Activated T-cell treated with anti-CD3 and anti-CD28 coated beads, Interleukin-2, amount 50 U/mL, for 72 hours (primary cell): ENCODE measurements around the gene DSG3. TPM values are rescaled to one million over a fixed set of nuclear protein-coding genes. Genes with fewer than 3 reads are reported as not detected.

Source experiments
- ATAC-seq, 2 donors: fragments of 150-1000 bp; cut with Tn5 transposase; replicated peaks in 1 of 2; 2 replicates each; pipeline ENCODE4 v1.10.0; 2021; ENCODE audit warnings: moderate library complexity in 2 of 2, mild to moderate bottlenecking in 1 of 2
- DNase-seq, 2 donors: peaks; one replicate each; pipeline ENCODE4 v3.0.0; 2021 to 2022; ENCODE audit warnings: mixed read lengths in 1 of 2
- H3K27ac Mint-ChIP-seq: one replicate; pipeline ENCODE4 v1.8.0; 2022; ENCODE audit warnings: mild to moderate bottlenecking, moderate library complexity, mixed read lengths
- H3K27me3 Mint-ChIP-seq: one replicate; pipeline ENCODE4 v1.8.0; 2022; ENCODE audit warnings: low read depth, mixed read lengths
- H3K36me3 Mint-ChIP-seq, 2 donors: one replicate each; pipeline ENCODE4 v1.8.0; 2022; ENCODE audit warnings: mixed read lengths in 2 of 2, mild to moderate bottlenecking in 1 of 2; ENCODE audit not compliant: insufficient read depth in 2 of 2
- H3K4me1 Mint-ChIP-seq: one replicate; pipeline ENCODE4 v1.8.0; 2022; ENCODE audit warnings: low read depth, mixed read lengths
- H3K4me3 Mint-ChIP-seq, 2 donors: one replicate each; pipeline ENCODE4 v1.8.0; 2022; ENCODE audit warnings: mild to moderate bottlenecking in 2 of 2, mixed read lengths in 2 of 2, moderate library complexity in 2 of 2
- H3K9me3 Mint-ChIP-seq, 2 donors: one replicate each; pipeline ENCODE4 v1.8.0; 2022; ENCODE audit warnings: mixed read lengths in 2 of 2
- total RNA-seq, 2 donors: library from RNA; stranded (reverse); gene quantifications; one replicate each; pipeline ENCODE4 v1.2.3, GENCODE V29; 2022

The DSG3 gene
- not detected for total RNA-seq

- Mint-ChIP-seq H3K27me3 (no peaks in the 10 kb centered on the region), H3K9me3 (peaks cover 0 to 1% of the 10 kb centered on the region in 2 donors), H3K4me3 (no peak within 1 kb of the TSS), H3K27ac (no peak within 1 kb of the TSS), H3K4me1 (no peaks in the 10 kb centered on the region), H3K36me3 (no peaks in the 10 kb centered on the region)
- ATAC-seq (no peak), DNase-seq (no peak)
Measured at GRCh38 chr18:31447530-31448191, at the start of gene DSG3. TSS of gene DSG3 (plus strand) at chr18:31447741. CDS start at chr18:31447878, 137 bp downstream.

GRCh38 chr18:31398191-31398590 lies 49.4 kb upstream of the DSG3 start:
- H3K27ac Mint-ChIP-seq, result no peak overlapping the region
- ATAC-seq (no peak), DNase-seq (no peak)
- H3K9me3 Mint-ChIP-seq, result no peaks in the 10 kb centered on the region
- H3K4me3 Mint-ChIP-seq, result no peak overlapping the region
- no peaks in the 10 kb centered on the region for H3K27me3 Mint-ChIP-seq
- H3K36me3 Mint-ChIP-seq, result no peaks in the 10 kb centered on the region
- H3K4me1 Mint-ChIP-seq, result no peaks in the 10 kb centered on the region

DNA sequence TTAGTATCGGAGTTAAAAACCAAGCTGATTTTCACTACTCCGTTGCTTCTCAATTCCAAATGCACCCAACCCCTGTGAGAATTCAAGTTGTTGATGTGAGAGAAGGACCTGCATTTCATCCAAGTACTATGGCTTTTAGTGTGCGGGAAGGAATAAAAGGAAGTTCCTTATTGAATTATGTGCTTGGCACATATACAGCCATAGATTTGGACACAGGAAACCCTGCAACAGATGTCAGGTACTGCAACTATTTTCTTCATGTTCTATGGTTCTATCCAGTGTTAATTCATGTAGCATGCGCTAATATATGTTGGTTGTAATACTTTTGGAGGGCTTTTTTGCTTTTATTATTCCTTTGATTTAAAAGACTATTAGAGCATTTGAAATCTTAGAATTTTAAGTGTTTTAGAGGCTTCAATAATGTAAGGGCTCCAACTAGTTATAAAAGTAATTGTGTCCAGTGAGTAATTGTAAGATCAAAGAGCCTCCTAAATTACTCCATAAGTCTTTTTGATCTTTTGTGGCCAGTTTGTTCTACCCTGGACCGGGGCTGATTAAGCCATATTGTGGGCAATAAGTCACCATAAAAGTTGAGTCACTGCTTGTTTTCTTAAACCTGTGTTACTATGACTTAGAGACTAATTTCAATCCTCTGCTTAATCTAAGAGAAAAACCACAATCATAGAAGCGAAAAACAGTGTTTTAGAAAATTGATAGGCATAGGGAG lies 48.1 kb upstream of the DSG3 start:
- DNase-seq, result no peak
- no peak overlapping the region for H3K27ac Mint-ChIP-seq
- H3K27me3 Mint-ChIP-seq, result no peaks in the 10 kb centered on the region
- ATAC-seq, result no peak
- H3K4me3 Mint-ChIP-seq, result no peak overlapping the region
- H3K9me3 Mint-ChIP-seq, result no peaks in the 10 kb centered on the region
- H3K36me3 Mint-ChIP-seq, result no peaks in the 10 kb centered on the region
- H3K4me1 Mint-ChIP-seq, result no peaks in the 10 kb centered on the region

- no peaks in the 10 kb centered on the region for H3K36me3 Mint-ChIP-seq
- no peak for ATAC-seq
- no peak overlapping the region for H3K4me3 Mint-ChIP-seq
- DNase-seq, result no peak
- H3K27ac Mint-ChIP-seq, result no peak overlapping the region
- H3K9me3 Mint-ChIP-seq, result no peaks in the 10 kb centered on the region
- no peaks in the 10 kb centered on the region for H3K4me1 Mint-ChIP-seq
- H3K27me3 Mint-ChIP-seq, result no peaks in the 10 kb centered on the region
Measured at GRCh38 chr18:31401156-31402025, 46.1 kb upstream of the DSG3 start.

DNA sequence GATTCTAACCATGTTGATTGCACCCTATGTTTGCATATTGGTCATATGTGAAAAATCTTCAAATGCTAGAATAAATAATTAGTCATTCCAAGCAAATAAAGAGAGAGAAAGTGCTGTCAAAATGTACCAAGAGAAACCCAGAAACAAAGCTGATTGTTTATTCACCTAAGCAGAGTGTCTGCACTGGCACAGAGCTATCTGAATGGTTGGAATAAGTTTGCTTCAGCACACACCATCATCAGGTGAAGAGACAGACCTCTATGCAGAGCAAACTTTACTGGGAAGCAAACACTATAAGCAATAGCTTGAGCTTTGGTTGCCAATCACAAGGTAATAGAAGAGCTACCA lies 45.5 kb upstream of the DSG3 start:
- Mint-ChIP-seq H3K27ac (no peak overlapping the region), H3K36me3 (no peaks in the 10 kb centered on the region), H3K27me3 (no peaks in the 10 kb centered on the region), H3K4me1 (peaks cover under 1% of the 10 kb centered on the region), H3K4me3 (no peak overlapping the region), H3K9me3 (peaks cover 1 to 2% of the 10 kb centered on the region in 2 donors)
- ATAC-seq, result no peak
- no peak for DNase-seq

GRCh38 chr18:31403409-31403808 lies 44.1 kb upstream of the DSG3 start:
- H3K36me3 Mint-ChIP-seq, result no peaks in the 10 kb centered on the region
- no peaks in the 10 kb centered on the region for H3K27me3 Mint-ChIP-seq
- no peak for DNase-seq
- no peak overlapping the region for H3K27ac Mint-ChIP-seq
- no peak overlapping the region for H3K4me3 Mint-ChIP-seq
- peaks cover 5% of the 10 kb centered on the region for H3K4me1 Mint-ChIP-seq
- no peak for ATAC-seq
- peaks cover 3% of the 10 kb centered on the region in 2 donors for H3K9me3 Mint-ChIP-seq

DNA sequence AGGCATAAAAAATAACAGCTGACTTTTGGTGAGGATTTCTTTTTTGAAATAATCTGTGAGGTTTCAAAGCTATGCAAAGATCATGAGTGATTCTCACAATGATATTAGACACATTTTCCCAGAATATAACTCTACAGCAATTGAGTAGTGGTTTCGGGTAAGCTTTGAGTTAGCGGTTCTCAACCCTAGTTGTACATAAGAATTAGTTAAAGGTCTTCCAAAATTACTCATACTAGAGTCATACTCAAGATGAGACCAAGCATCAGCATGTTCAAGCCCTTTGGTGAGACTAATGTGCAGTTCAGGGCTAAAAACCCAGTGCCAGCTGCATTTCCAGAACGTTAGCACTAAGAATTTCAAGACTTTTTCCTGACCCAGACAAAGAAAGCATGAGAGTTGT lies 39.9 kb upstream of the DSG3 start:
- no peaks in the 10 kb centered on the region for H3K36me3 Mint-ChIP-seq
- H3K4me1 Mint-ChIP-seq, result peaks cover 5% of the 10 kb centered on the region
- no peak overlapping the region for H3K4me3 Mint-ChIP-seq
- peaks cover 3% of the 10 kb centered on the region in 2 donors for H3K9me3 Mint-ChIP-seq
- ATAC-seq (no peak), DNase-seq (no peak)
- H3K27me3 Mint-ChIP-seq, result no peaks in the 10 kb centered on the region
- no peak overlapping the region for H3K27ac Mint-ChIP-seq

- DNase-seq (no peak), ATAC-seq (no peak)
- Mint-ChIP-seq H3K4me1 (peaks cover 5% of the 10 kb centered on the region), H3K36me3 (no peaks in the 10 kb centered on the region), H3K27ac (no peak overlapping the region), H3K27me3 (no peaks in the 10 kb centered on the region), H3K9me3 (peaks cover 3% of the 10 kb centered on the region in 2 donors), H3K4me3 (no peak overlapping the region)
Measured at GRCh38 chr18:31409276-31409675, 38.3 kb upstream of the DSG3 start.

DNA sequence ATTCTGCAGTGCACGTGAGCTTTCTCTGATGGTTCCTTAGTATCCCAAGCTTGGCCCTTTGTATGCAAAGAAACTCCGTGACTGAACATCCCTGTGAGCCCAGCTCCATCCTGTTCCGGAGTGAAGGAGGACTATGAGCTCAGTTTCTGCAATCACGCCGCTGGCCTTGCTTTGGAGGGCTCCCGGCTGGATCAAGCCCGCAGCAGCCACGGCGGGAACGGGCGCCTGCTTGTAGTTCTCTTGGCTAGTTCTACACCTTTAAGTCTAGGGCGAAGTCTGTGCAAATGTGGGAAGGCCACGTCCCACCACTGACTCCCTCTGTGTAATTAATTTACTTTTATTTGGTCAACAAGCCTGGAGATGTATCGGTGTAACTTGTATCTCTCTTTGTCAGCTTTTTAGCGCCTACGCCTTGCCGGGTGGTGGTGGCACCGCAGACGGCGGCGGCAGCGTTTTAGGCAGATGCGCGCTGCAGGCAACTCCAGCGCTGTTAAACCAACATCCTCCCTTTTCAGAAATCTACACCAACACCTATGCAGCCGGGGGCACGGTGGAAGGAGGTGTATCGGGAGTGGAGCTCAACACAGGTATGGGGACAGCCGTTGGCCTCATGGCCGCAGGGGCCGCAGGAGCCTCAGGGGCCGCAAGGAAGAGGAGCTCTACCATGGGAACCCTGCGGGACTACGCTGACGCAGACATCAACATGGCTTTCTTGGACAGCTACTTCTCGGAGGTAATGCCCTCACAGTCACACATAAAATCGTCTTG lies 36.6 kb upstream of the DSG3 start:
- Mint-ChIP-seq H3K9me3 (peaks cover 3% of the 10 kb centered on the region in 2 donors), H3K4me1 (peaks cover 5% of the 10 kb centered on the region), H3K4me3 (no peak overlapping the region)

DNA sequence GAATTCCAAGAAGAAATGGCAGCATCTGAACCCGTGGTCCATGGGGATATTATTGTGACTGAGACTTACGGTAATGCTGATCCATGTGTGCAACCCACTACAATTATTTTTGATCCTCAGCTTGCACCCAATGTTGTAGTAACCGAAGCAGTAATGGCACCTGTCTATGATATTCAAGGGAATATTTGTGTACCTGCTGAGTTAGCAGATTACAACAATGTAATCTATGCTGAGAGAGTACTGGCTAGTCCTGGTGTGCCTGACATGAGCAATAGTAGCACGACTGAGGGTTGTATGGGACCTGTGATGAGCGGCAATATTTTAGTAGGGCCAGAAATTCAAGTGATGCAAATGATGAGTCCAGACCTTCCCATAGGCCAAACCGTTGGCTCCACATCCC lies 34.4 kb upstream of the DSG3 start:
- Mint-ChIP-seq H3K36me3 (no peaks in the 10 kb centered on the region), H3K9me3 (peaks cover 0 to 3% of the 10 kb centered on the region in 2 donors), H3K27me3 (no peaks in the 10 kb centered on the region), H3K4me1 (no peaks in the 10 kb centered on the region), H3K27ac (no peak overlapping the region), H3K4me3 (no peak overlapping the region)
- no peak for DNase-seq
- ATAC-seq, result no peak

More for the DNA sequence above, 36.6 kb upstream of the DSG3 start:
- Mint-ChIP-seq H3K36me3 (no peaks in the 10 kb centered on the region), H3K27ac (no peak overlapping the region), H3K27me3 (no peaks in the 10 kb centered on the region)
- ATAC-seq (no peak), DNase-seq (no peak)

DNA sequence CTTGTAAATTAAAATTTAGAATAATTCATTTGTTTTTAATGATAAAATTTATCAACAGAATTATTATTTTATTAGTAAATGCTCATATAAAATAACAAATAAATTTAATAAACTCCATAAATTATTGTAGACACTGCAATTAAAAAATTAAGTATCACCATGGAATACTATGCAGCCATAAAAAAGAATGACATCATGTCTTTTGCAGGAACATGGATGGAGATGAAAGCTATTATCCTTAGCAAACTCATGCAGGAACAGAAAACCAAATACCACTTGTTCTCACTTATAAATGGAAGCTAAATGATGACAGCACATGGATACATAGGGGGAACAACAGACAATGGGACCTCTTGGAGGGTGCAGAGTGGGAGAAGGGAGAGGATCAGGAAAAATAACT lies 29.7 kb upstream of the DSG3 start:
- DNase-seq (no peak), ATAC-seq (no peak)
- Mint-ChIP-seq H3K27me3 (no peaks in the 10 kb centered on the region), H3K36me3 (no peaks in the 10 kb centered on the region), H3K4me3 (no peak overlapping the region), H3K27ac (no peak overlapping the region), H3K4me1 (no peaks in the 10 kb centered on the region), H3K9me3 (peaks cover 0 to 3% of the 10 kb centered on the region in 2 donors)

- Mint-ChIP-seq H3K27me3 (no peaks in the 10 kb centered on the region), H3K4me1 (no peaks in the 10 kb centered on the region), H3K36me3 (no peaks in the 10 kb centered on the region), H3K4me3 (no peak overlapping the region), H3K9me3 (peaks cover 0 to 3% of the 10 kb centered on the region in 2 donors), H3K27ac (no peak overlapping the region)
- DNase-seq, result no peak
- ATAC-seq, result no peak
Measured at GRCh38 chr18:31419457-31419932, 28.0 kb upstream of the DSG3 start.
